DND-41 (cell line): ENCODE results near the gene PRKCZ.

Experiments used
- ATAC-seq: fragments of 200-7000 bp; cut with Tn5 transposase; 3 replicates; pipeline ENCODE4 v1.9.1; 2021; ENCODE audit warnings: low read depth; ENCODE audit not compliant: insufficient read depth
- DNase-seq: peaks from one replicate; pipeline ENCODE4 v3.0.0-alpha.2; 2020
- H2AFZ ChIP-seq: 2 replicates; pipeline ENCODE4 v1.6.0; 2012; ENCODE audit warnings: low read depth, low read length
- H3K27ac ChIP-seq: 2 replicates; pipeline ENCODE4 v1.5.1; 2012; ENCODE audit warnings: low read length, inconsistent platforms
- H3K27me3 ChIP-seq: fragments of 200-600 bp; sonication (generic); 2 replicates; pipeline ENCODE4 v1.6.0; 2012; ENCODE audit warnings: low read length, mild to moderate bottlenecking, inconsistent platforms; ENCODE audit not compliant: insufficient read depth, poor library complexity
- H3K36me3 ChIP-seq: 2 replicates; pipeline ENCODE4 v1.5.1; 2012; ENCODE audit warnings: low read length, inconsistent platforms; ENCODE audit not compliant: insufficient read depth
- H3K4me1 ChIP-seq: 2 replicates; pipeline ENCODE4 v1.5.1; 2012; ENCODE audit warnings: mild to moderate bottlenecking, low read length; ENCODE audit not compliant: insufficient read depth
- H3K4me2 ChIP-seq: 2 replicates; pipeline ENCODE4 v1.6.0; 2012; ENCODE audit warnings: mild to moderate bottlenecking, moderate library complexity, low read length, inconsistent platforms; ENCODE audit not compliant: insufficient read depth
- H3K4me3 ChIP-seq, 2 experiments: fragments of 200-600 bp in 1 of 2; shearing (Covaris generic) in 1 of 2; 2 replicates each; pipeline ENCODE4 v1.5.1; 2012 to 2016; ENCODE audit warnings: inconsistent platforms in 2 of 2, low read length in 2 of 2, mild to moderate bottlenecking in 2 of 2, low read depth in 1 of 2, moderate library complexity in 1 of 2
- H3K79me2 ChIP-seq: 2 replicates; pipeline ENCODE4 v1.6.0; 2012; ENCODE audit warnings: low read length, inconsistent platforms; ENCODE audit not compliant: insufficient read depth
- H3K9ac ChIP-seq: 2 replicates; pipeline ENCODE4 v1.6.0; 2012; ENCODE audit warnings: low read depth, mild to moderate bottlenecking, inconsistent platforms, low read length, moderate library complexity
- H3K9me3 ChIP-seq: 2 replicates; pipeline ENCODE4 v1.5.1; 2012; ENCODE audit warnings: low read length, moderate library complexity, mild to moderate bottlenecking, inconsistent platforms; ENCODE audit not compliant: insufficient read depth, severe bottlenecking
- H4K20me1 ChIP-seq: 2 replicates; pipeline ENCODE4 v1.6.0; 2012; ENCODE audit warnings: low read length; ENCODE audit not compliant: insufficient read depth
- EZH2 ChIP-seq: IDR thresholded peaks from 3 replicates; pipeline ENCODE4 v1.6.1; 2012; ENCODE audit warnings: borderline replicate concordance, low read depth, mild to moderate bottlenecking, moderate library complexity, low read length, inconsistent platforms; ENCODE audit not compliant: severe bottlenecking
- TF ChIP-seq, protein P1 (sequence below): IDR thresholded peaks from 2 replicates; pipeline ENCODE4 v1.5.1; 2012; ENCODE audit warnings: borderline replicate concordance, low read length, moderate library complexity, mild to moderate bottlenecking; ENCODE audit not compliant: poor library complexity, severe bottlenecking; ENCODE audit errors: extremely low read depth

The PRKCZ gene

DNA sequence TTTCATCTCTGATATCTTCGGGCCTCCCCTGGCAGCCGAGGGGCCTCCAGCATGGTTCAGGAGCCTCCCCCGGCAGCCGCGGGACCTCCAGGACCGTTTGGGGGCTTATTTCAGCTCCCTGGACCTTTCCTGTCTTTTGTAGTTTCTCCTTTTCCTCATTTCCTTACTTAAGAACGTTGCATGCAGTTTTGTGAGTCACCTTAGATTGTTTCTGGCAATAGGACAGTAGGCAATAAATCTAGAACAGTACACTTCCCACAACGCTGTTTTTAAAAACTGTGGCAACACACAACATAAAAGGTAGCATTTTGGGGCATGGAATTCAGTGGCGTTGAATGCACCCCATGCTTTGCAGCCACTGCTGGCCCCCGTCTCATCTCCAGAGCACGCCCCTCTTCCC lies 120.0 kb downstream of the PRKCZ start:
- no peak overlapping the region for H3K27ac ChIP-seq
- DNase-seq: no peak

DNA sequence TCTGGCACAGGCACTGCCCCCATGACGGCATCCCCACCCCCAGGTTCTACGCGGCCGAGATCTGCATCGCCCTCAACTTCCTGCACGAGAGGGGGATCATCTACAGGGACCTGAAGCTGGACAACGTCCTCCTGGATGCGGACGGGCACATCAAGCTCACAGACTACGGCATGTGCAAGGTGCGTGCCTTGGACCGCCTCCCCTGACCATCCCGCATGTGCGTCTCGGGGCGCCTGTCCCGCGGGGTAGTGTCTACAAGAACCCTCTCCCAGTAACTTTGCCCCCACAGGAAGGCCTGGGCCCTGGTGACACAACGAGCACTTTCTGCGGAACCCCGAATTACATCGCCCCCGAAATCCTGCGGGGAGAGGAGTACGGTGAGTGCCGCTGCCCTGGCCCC lies 121.8 kb downstream of the PRKCZ start:
- Histone ChIP-seq H3K9me3 (no peaks in the 10 kb centered on the region), H3K4me3 (no peak overlapping the region), H4K20me1 (peaks cover 9% of the 10 kb centered on the region; the same call in 1 of the 2 replicates), H3K79me2 (no peaks in the 10 kb centered on the region), H3K4me1 (no peaks in the 10 kb centered on the region), H3K4me2 (no peak overlapping the region), H3K36me3 (no peaks in the 10 kb centered on the region), H3K27ac (no peak overlapping the region), H2AFZ (no peak overlapping the region), H3K27me3 (no peaks in the 10 kb centered on the region), H3K9ac (no peak overlapping the region)
- no peak for ATAC-seq
- TF ChIP-seq, protein P1, sequence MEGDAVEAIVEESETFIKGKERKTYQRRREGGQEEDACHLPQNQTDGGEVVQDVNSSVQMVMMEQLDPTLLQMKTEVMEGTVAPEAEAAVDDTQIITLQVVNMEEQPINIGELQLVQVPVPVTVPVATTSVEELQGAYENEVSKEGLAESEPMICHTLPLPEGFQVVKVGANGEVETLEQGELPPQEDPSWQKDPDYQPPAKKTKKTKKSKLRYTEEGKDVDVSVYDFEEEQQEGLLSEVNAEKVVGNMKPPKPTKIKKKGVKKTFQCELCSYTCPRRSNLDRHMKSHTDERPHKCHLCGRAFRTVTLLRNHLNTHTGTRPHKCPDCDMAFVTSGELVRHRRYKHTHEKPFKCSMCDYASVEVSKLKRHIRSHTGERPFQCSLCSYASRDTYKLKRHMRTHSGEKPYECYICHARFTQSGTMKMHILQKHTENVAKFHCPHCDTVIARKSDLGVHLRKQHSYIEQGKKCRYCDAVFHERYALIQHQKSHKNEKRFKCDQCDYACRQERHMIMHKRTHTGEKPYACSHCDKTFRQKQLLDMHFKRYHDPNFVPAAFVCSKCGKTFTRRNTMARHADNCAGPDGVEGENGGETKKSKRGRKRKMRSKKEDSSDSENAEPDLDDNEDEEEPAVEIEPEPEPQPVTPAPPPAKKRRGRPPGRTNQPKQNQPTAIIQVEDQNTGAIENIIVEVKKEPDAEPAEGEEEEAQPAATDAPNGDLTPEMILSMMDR: no peak
- TF ChIP-seq EZH2: no peak
- DNase-seq: no peak

More for the DNA sequence above, 120.0 kb downstream of the PRKCZ start:
- Histone ChIP-seq H3K4me1 (no peaks in the 10 kb centered on the region), H3K27me3 (no peaks in the 10 kb centered on the region), H4K20me1 (peaks cover 9% of the 10 kb centered on the region; the same call in 1 of the 2 replicates), H3K4me2 (no peak overlapping the region), H3K4me3 (no peak overlapping the region), H3K79me2 (no peaks in the 10 kb centered on the region), H3K9ac (no peak overlapping the region), H3K9me3 (no peaks in the 10 kb centered on the region), H3K36me3 (no peaks in the 10 kb centered on the region), H2AFZ (no peak overlapping the region)
- TF ChIP-seq, protein P1: no peak
- no peak for TF ChIP-seq EZH2
- ATAC-seq: no peak

- no peak overlapping the region for H2AFZ ChIP-seq
These were observed 122.4 kb downstream of the PRKCZ start for GRCh38 chr1:2172551-2173146.

More at GRCh38 chr1:2172551-2173146, 122.4 kb downstream of the PRKCZ start:
- Histone ChIP-seq H4K20me1 (peaks cover 12% of the 10 kb centered on the region; the same call in 1 of the 2 replicates), H3K79me2 (no peaks in the 10 kb centered on the region), H3K4me3 (no peak overlapping the region), H3K4me2 (no peak overlapping the region), H3K27me3 (no peaks in the 10 kb centered on the region), H3K9me3 (no peaks in the 10 kb centered on the region), H3K9ac (no peak overlapping the region), H3K36me3 (no peaks in the 10 kb centered on the region), H3K4me1 (no peaks in the 10 kb centered on the region), H3K27ac (no peak overlapping the region)
- TF ChIP-seq, protein P1: no peak
- TF ChIP-seq EZH2: no peak
- DNase-seq (no peak), ATAC-seq (no peak)
